Lung (tissue), 12 donors: ENCODE results near the gene ETNK2. TPM values are rescaled to one million over a fixed set of nuclear protein-coding genes. Genes with fewer than 3 reads are reported as not detected.
A peak's percentile ranks its signal among the peaks of the same experiment; 100 is the strongest.

Experiments used
- ATAC-seq: fragments of 200-7000 bp; cut with Tn5 transposase; one replicate; pipeline ENCODE4 v1.9.1; 2020; ENCODE audit warnings: moderate number of reproducible peaks; ENCODE audit not compliant: insufficient read depth, low FRiP score
- DNase-seq, 3 donors: peaks; one replicate each; pipeline ENCODE4 v3.0.0-alpha.2; 2013 to 2017
- H3K27ac ChIP-seq, 2 donors: one replicate each; pipeline ENCODE4 v1.5.1; 2013; ENCODE audit warnings: mild to moderate bottlenecking in 2 of 2, moderate library complexity in 2 of 2, control low read depth in 1 of 2, inconsistent platforms in 1 of 2, low read depth in 1 of 2, low read length in 1 of 2
- H3K27me3 ChIP-seq, 3 donors: one replicate each; pipeline ENCODE4 v1.5.1; 2013; ENCODE audit warnings: low read length in 2 of 3; ENCODE audit not compliant: control insufficient read depth in 3 of 3, insufficient read depth in 3 of 3
- H3K36me3 ChIP-seq, 4 donors: one replicate each; pipeline ENCODE4 v1.5.1; 2013; ENCODE audit warnings: low read length in 4 of 4, mild to moderate bottlenecking in 1 of 4, moderate library complexity in 1 of 4; ENCODE audit not compliant: control insufficient read depth in 4 of 4, insufficient read depth in 4 of 4
- H3K4me1 ChIP-seq, 5 donors: one replicate each; pipeline ENCODE4 v1.5.1; 2013; ENCODE audit warnings: low read length in 5 of 5, mild to moderate bottlenecking in 2 of 5, moderate library complexity in 1 of 5; ENCODE audit not compliant: control insufficient read depth in 5 of 5, insufficient read depth in 5 of 5
- H3K4me3 ChIP-seq: one replicate; pipeline ENCODE4 v1.5.1; 2013; ENCODE audit warnings: mild to moderate bottlenecking, control low read depth, moderate library complexity
- H3K9ac ChIP-seq, 2 donors: one replicate each; pipeline ENCODE4 v1.5.1; 2013; ENCODE audit warnings: low read length in 2 of 2, control low read depth in 1 of 2; ENCODE audit not compliant: insufficient read depth in 1 of 2
- H3K9me3 ChIP-seq, 4 donors: one replicate each; pipeline ENCODE4 v1.5.1; 2013; ENCODE audit warnings: low read length in 3 of 4, mild to moderate bottlenecking in 1 of 4, moderate library complexity in 1 of 4; ENCODE audit not compliant: control insufficient read depth in 4 of 4, insufficient read depth in 3 of 4
- CTCF ChIP-seq: IDR thresholded peaks from 2 replicates; pipeline ENCODE4 v1.5.1; 2012; ENCODE audit warnings: mild to moderate bottlenecking; ENCODE audit errors: control extremely low read depth, extremely low read depth
- WGBS, 2 donors: extraction: QIAGEN DNeasy Blood & Tissue Kit; methylation state at CpG; one replicate each; pipeline ENCODE4 v1.1.7; 2013; 5-methylcytosine and 5-hydroxymethylcytosine counted together
- polyA plus RNA-seq, 2 donors: library from polyadenylated mRNA; stranded (reverse); fragments of 200-250 nt; gene quantifications; one replicate each; pipeline ENCODE4 v1.2.1, GENCODE V29; 2013
- total RNA-seq, 2 donors: library from RNA; depleted of rRNA in 1 of 2; stranded (reverse); fragments of >200 nt in 1 of 2; gene quantifications; one replicate each; pipeline ENCODE4 v1.2.1, GENCODE V29; 2014 to 2021
- donor health status: control.
- donor health status: control.
- donor health status: Bipolar disorder and iron deficiency.
- donor health status: healthy.
- donor health status: DM: yes; HTN: yes; CAD: no.

The ETNK2 gene
- total and polyA plus RNA-seq, 4 donors = 2.2 to 5.8 (median 3.9) TPM

GRCh38 chr1:204126386-204126785, 25.5 kb downstream of the ETNK2 start:
- Histone ChIP-seq H3K4me3 (no peak overlapping the region), H3K27me3 (no peaks in the 10 kb centered on the region), H3K9me3 (no peaks in the 10 kb centered on the region), H3K27ac (peak overlapping the region in 1 of 2 donors; percentile 37), H3K36me3 (peaks cover 0 to 33% (median 29%) of the 10 kb centered on the region in 4 donors), H3K4me1 (peaks cover 0 to 30% (median 10%) of the 10 kb centered on the region in 5 donors), H3K9ac (peak overlapping the region in 1 of 2 donors; percentile 15)
- ATAC-seq = no peak
- DNase-seq = no peak
- 68 to 76% methylated on average over 8 of the region's 8 CpGs for WGBS, 2 donors
- no peak for TF ChIP-seq CTCF

GRCh38 chr1:204125759-204126351, 26.0 kb downstream of the ETNK2 start:
- WGBS, 2 donors = 90 to 91% methylated on average over 17 to 18 of the region's 18 CpGs
- ATAC-seq (no peak), DNase-seq (no peak)
- no peaks in the 10 kb centered on the region for H3K27me3 ChIP-seq
- H3K9ac ChIP-seq = no peak overlapping the region
- no peaks in the 10 kb centered on the region for H3K9me3 ChIP-seq
- H3K36me3 ChIP-seq = peaks cover 0 to 33% (median 28%) of the 10 kb centered on the region in 4 donors
- peak overlapping the region in 1 of 2 donors; percentile 15 for H3K27ac ChIP-seq
- peaks cover 0 to 30% (median 10%) of the 10 kb centered on the region in 5 donors for H3K4me1 ChIP-seq
- H3K4me3 ChIP-seq = no peak overlapping the region
- TF ChIP-seq CTCF = no peak

- H3K27ac ChIP-seq = no peak overlapping the region
- H3K4me1 ChIP-seq = peaks cover 0 to 28% (median 10%) of the 10 kb centered on the region in 5 donors
- no peak for TF ChIP-seq CTCF
- H3K4me3 ChIP-seq = no peak overlapping the region
- no peaks in the 10 kb centered on the region for H3K9me3 ChIP-seq
- WGBS, 2 donors = 91 to 94% methylated on average over 22 of the region's 22 CpGs
- ATAC-seq (no peak), DNase-seq (no peak)
- peaks cover 0 to 39% (median 29%) of the 10 kb centered on the region in 4 donors for H3K36me3 ChIP-seq
- H3K27me3 ChIP-seq = no peaks in the 10 kb centered on the region
- no peak overlapping the region for H3K9ac ChIP-seq
Measured at GRCh38 chr1:204124639-204125038, 27.2 kb downstream of the ETNK2 start.
